DND-41 (cell line): ENCODE results near the gene BOD1.

Experiments
- ATAC-seq: fragments of 200-7000 bp; cut with Tn5 transposase; 3 replicates; pipeline ENCODE4 v1.9.1; 2021; ENCODE audit warnings: low read depth; ENCODE audit not compliant: insufficient read depth
- DNase-seq: peaks from one replicate; pipeline ENCODE4 v3.0.0-alpha.2; 2020
- H2AFZ ChIP-seq: 2 replicates; pipeline ENCODE4 v1.6.0; 2012; ENCODE audit warnings: low read depth, low read length
- H3K27ac ChIP-seq: 2 replicates; pipeline ENCODE4 v1.5.1; 2012; ENCODE audit warnings: low read length, inconsistent platforms
- H3K27me3 ChIP-seq: fragments of 200-600 bp; sonication (generic); 2 replicates; pipeline ENCODE4 v1.6.0; 2012; ENCODE audit warnings: low read length, mild to moderate bottlenecking, inconsistent platforms; ENCODE audit not compliant: insufficient read depth, poor library complexity
- H3K36me3 ChIP-seq: 2 replicates; pipeline ENCODE4 v1.5.1; 2012; ENCODE audit warnings: low read length, inconsistent platforms; ENCODE audit not compliant: insufficient read depth
- H3K4me1 ChIP-seq: 2 replicates; pipeline ENCODE4 v1.5.1; 2012; ENCODE audit warnings: mild to moderate bottlenecking, low read length; ENCODE audit not compliant: insufficient read depth
- H3K4me2 ChIP-seq: 2 replicates; pipeline ENCODE4 v1.6.0; 2012; ENCODE audit warnings: mild to moderate bottlenecking, moderate library complexity, low read length, inconsistent platforms; ENCODE audit not compliant: insufficient read depth
- H3K4me3 ChIP-seq, 2 experiments: fragments of 200-600 bp in 1 of 2; shearing (Covaris generic) in 1 of 2; 2 replicates each; pipeline ENCODE4 v1.5.1; 2012 to 2016; ENCODE audit warnings: inconsistent platforms in 2 of 2, low read length in 2 of 2, mild to moderate bottlenecking in 2 of 2, low read depth in 1 of 2, moderate library complexity in 1 of 2
- H3K79me2 ChIP-seq: 2 replicates; pipeline ENCODE4 v1.6.0; 2012; ENCODE audit warnings: low read length, inconsistent platforms; ENCODE audit not compliant: insufficient read depth
- H3K9ac ChIP-seq: 2 replicates; pipeline ENCODE4 v1.6.0; 2012; ENCODE audit warnings: low read depth, mild to moderate bottlenecking, inconsistent platforms, low read length, moderate library complexity
- H3K9me3 ChIP-seq: 2 replicates; pipeline ENCODE4 v1.5.1; 2012; ENCODE audit warnings: low read length, moderate library complexity, mild to moderate bottlenecking, inconsistent platforms; ENCODE audit not compliant: insufficient read depth, severe bottlenecking
- H4K20me1 ChIP-seq: 2 replicates; pipeline ENCODE4 v1.6.0; 2012; ENCODE audit warnings: low read length; ENCODE audit not compliant: insufficient read depth
- EZH2 ChIP-seq: IDR thresholded peaks from 3 replicates; pipeline ENCODE4 v1.6.1; 2012; ENCODE audit warnings: borderline replicate concordance, low read depth, mild to moderate bottlenecking, moderate library complexity, low read length, inconsistent platforms; ENCODE audit not compliant: severe bottlenecking
- TF ChIP-seq, protein P1 (sequence below): IDR thresholded peaks from 2 replicates; pipeline ENCODE4 v1.5.1; 2012; ENCODE audit warnings: borderline replicate concordance, low read length, moderate library complexity, mild to moderate bottlenecking; ENCODE audit not compliant: poor library complexity, severe bottlenecking; ENCODE audit errors: extremely low read depth

BOD1 gene

DNA sequence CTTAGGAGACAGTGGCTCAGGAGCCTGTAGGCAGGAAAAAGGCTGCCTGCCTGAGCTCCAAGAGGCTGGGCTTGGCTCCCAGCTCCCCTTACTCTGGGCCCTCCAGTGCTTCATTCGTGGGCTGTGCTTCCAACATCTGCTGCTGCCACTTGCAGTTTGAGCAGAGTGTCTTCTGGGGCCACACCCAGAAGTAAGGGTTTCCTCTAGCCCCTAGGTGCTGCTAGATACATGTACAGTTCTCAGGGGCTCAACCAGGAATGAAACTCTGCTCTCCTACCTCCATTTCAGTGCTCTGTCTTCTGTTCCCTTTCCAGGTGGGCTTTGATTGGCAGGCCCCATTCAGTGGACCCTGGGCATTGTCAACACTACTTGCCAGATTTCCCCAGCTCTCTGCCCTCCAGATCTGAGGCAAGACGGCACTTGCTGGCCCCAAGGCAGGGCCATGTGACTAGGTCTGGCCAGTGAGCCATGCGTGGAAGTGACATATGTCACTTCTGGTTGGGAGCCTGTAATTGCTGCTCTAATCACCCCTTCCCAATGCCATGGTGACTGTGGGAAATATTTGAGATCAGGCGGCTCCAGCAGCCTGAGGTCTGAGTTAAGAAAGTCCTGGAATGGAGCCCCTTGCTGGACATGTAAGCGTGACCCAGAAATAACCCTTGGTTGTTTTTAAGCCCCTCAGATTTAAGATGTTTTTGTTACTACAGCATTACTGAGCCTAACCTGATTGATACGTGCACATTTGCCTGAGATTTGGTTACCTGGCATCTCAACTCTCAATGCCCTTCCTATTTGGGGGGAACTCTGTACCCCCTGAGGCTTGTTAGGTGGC lies 9.4 kb upstream of the BOD1 start:
- no peaks in the 10 kb centered on the region for H4K20me1 ChIP-seq
- ATAC-seq (no peak), DNase-seq (no peak)
- H3K79me2 ChIP-seq, result no peaks in the 10 kb centered on the region
- no peak for TF ChIP-seq EZH2
- TF ChIP-seq, protein P1, sequence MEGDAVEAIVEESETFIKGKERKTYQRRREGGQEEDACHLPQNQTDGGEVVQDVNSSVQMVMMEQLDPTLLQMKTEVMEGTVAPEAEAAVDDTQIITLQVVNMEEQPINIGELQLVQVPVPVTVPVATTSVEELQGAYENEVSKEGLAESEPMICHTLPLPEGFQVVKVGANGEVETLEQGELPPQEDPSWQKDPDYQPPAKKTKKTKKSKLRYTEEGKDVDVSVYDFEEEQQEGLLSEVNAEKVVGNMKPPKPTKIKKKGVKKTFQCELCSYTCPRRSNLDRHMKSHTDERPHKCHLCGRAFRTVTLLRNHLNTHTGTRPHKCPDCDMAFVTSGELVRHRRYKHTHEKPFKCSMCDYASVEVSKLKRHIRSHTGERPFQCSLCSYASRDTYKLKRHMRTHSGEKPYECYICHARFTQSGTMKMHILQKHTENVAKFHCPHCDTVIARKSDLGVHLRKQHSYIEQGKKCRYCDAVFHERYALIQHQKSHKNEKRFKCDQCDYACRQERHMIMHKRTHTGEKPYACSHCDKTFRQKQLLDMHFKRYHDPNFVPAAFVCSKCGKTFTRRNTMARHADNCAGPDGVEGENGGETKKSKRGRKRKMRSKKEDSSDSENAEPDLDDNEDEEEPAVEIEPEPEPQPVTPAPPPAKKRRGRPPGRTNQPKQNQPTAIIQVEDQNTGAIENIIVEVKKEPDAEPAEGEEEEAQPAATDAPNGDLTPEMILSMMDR, result no peak
- no peaks in the 10 kb centered on the region for H3K9me3 ChIP-seq
- H3K27ac ChIP-seq, result no peak overlapping the region
- no peak overlapping the region for H2AFZ ChIP-seq
- no peaks in the 10 kb centered on the region for H3K36me3 ChIP-seq
- no peak overlapping the region for H3K4me2 ChIP-seq
- H3K27me3 ChIP-seq, result peaks cover 21% of the 10 kb centered on the region
- no peak overlapping the region for H3K4me3 ChIP-seq
- H3K9ac ChIP-seq, result no peak overlapping the region
- H3K4me1 ChIP-seq, result no peaks in the 10 kb centered on the region

DNA sequence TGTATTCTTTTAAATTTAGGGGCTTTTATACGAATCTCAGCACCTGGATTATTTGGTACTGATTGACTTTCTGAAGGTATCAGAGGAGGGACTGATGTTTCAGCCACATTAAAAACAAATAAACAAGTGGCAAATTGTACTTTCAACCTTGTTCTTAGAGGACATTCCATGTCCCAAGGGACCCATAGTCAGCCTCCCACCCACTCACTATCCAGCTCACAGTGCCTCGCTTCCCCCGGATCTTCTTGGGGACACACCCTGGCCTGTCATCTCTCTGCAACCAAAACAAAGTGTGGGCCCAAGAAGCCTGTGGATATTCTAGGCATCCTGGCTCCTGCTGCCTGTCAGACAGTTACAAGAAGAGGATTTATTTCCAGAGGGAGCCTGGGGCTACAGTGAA lies 8.8 kb upstream of the BOD1 start:
- Histone ChIP-seq H3K27me3 (peaks cover 19% of the 10 kb centered on the region), H3K27ac (no peak overlapping the region), H3K9ac (no peak overlapping the region), H3K4me3 (no peak overlapping the region), H3K79me2 (no peaks in the 10 kb centered on the region), H3K4me2 (no peak overlapping the region), H3K4me1 (no peaks in the 10 kb centered on the region), H3K36me3 (no peaks in the 10 kb centered on the region), H2AFZ (no peak overlapping the region), H4K20me1 (no peaks in the 10 kb centered on the region), H3K9me3 (no peaks in the 10 kb centered on the region)
- ATAC-seq (no peak), DNase-seq (no peak)
- no peak for TF ChIP-seq EZH2
- TF ChIP-seq, protein P1, result no peak

DNA sequence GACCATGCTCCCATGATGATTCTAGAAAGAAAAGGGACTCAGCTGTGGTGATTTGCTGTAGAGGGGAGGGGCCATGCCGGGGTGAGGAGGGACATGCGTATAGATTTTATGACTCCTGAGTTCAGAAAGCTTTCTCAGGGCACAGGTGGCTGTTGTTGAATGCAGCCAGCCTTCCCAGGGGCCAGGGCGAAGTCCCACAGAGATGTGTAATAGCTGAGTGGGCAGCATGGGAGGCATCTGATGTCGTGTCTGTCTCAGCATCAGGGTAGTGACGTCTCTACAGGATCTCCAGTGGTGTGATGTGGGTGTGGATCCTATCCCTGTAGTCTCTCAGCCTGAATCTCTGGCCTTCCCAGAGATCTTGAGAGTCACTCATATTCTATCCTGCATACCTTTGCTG lies 7.8 kb upstream of the BOD1 start:
- ATAC-seq (no peak), DNase-seq (no peak)
- Histone ChIP-seq H3K27ac (no peak overlapping the region), H2AFZ (no peak overlapping the region), H3K9me3 (no peaks in the 10 kb centered on the region), H3K9ac (no peak overlapping the region), H3K4me3 (no peak overlapping the region), H4K20me1 (no peaks in the 10 kb centered on the region), H3K27me3 (peaks cover 13% of the 10 kb centered on the region), H3K4me1 (no peaks in the 10 kb centered on the region), H3K36me3 (no peaks in the 10 kb centered on the region), H3K4me2 (no peak overlapping the region), H3K79me2 (no peaks in the 10 kb centered on the region)
- no peak for TF ChIP-seq EZH2
- TF ChIP-seq, protein P1, result no peak
